IMR-90 (cell line): ENCODE results near the gene GDPD1. TPM values are rescaled to one million over a fixed set of nuclear protein-coding genes. Genes with fewer than 3 reads are reported as not detected.

ENCODE experiments used
- ATAC-seq: fragments of 200-7000 bp; cut with Tn5 transposase; 2 replicates; pipeline ENCODE4 v1.9.1; 2020; ENCODE audit warnings: low read depth, mild to moderate bottlenecking, moderate library complexity
- BruUV-seq: library from RNA; stranded (reverse); fragments of 400-500 nt; replicated peaks from 2 replicates; lab custom pipeline; 2021; lab: Mats Ljungman, UMichigan
- CTCF ChIA-PET: fragments of 300-600 bp; formaldehyde crosslinking; extraction: SDS; loops from one replicate; lab custom pipeline; 2021; ENCODE audit warnings: antibody characterized with exemption; lab: Yijun Ruan, JAX
- POLR2A ChIA-PET: fragments of 300-600 bp; sonication (Branson Sonifier 250); formaldehyde crosslinking; loops from one replicate; lab custom pipeline; 2022; ENCODE audit warnings: antibody characterized with exemption; ENCODE audit not compliant: unreplicated experiment; lab: Charles Lee
- DNase-seq: peaks from one replicate; pipeline ENCODE4 v3.0.0; 2013
- H2AFZ ChIP-seq: replicated peaks from 2 replicates; pipeline ENCODE3; 2013; ENCODE audit warnings: low read length, mild to moderate bottlenecking; ENCODE audit not compliant: poor library complexity
- H2AK5ac ChIP-seq: 2 replicates; pipeline ENCODE4 v1.6.1; 2013; ENCODE audit warnings: low read depth, low read length, inconsistent platforms
- H2AK9ac ChIP-seq: replicated peaks from 2 replicates; pipeline ENCODE3; 2013; ENCODE audit warnings: mild to moderate bottlenecking, low read depth, low read length, moderate library complexity; ENCODE audit not compliant: poor library complexity
- H2BK120ac ChIP-seq: 2 replicates; pipeline ENCODE4 v1.6.1; 2013; ENCODE audit warnings: low read depth, low read length, inconsistent platforms
- H2BK15ac ChIP-seq: 3 replicates; pipeline ENCODE4 v1.6.1; 2013; ENCODE audit warnings: low read depth, low read length, inconsistent platforms
- H2BK20ac ChIP-seq: 2 replicates; pipeline ENCODE4 v1.6.1; 2013; ENCODE audit warnings: low read depth, mild to moderate bottlenecking, inconsistent platforms, low read length, moderate library complexity
- H2BK5ac ChIP-seq: 2 replicates; pipeline ENCODE4 v1.6.1; 2013; ENCODE audit warnings: mild to moderate bottlenecking, low read depth, low read length, inconsistent platforms; ENCODE audit not compliant: poor library complexity, severe bottlenecking
- H3K14ac ChIP-seq: replicated peaks from 2 replicates; pipeline ENCODE4 v1.6.1; 2013; ENCODE audit warnings: low read depth, low read length, inconsistent platforms
- H3K18ac ChIP-seq: 2 replicates; pipeline ENCODE4 v1.6.1; 2013; ENCODE audit warnings: low read depth, low read length, control low read depth
- H3K23ac ChIP-seq: 2 replicates; pipeline ENCODE4 v1.6.1; 2013; ENCODE audit warnings: low read depth, low read length, inconsistent platforms
- H3K27ac ChIP-seq: 2 replicates; pipeline ENCODE4 v1.5.1; 2013; ENCODE audit warnings: mild to moderate bottlenecking, control low read depth, low read length; ENCODE audit not compliant: insufficient read depth
- H3K27me3 ChIP-seq: 2 replicates; pipeline ENCODE4 v1.6.1; 2013; ENCODE audit warnings: low read length; ENCODE audit not compliant: control insufficient read depth, insufficient read depth
- H3K36me3 ChIP-seq: 2 replicates; pipeline ENCODE4 v1.6.1; 2013; ENCODE audit warnings: low read length, mixed read lengths; ENCODE audit not compliant: control insufficient read depth, insufficient read depth
- H3K4ac ChIP-seq: 2 replicates; pipeline ENCODE4 v1.6.1; 2013; ENCODE audit warnings: low read depth, low read length, inconsistent platforms
- H3K4me1 ChIP-seq: 2 replicates; pipeline ENCODE4 v1.6.1; 2013; ENCODE audit warnings: low read length, mixed read lengths; ENCODE audit not compliant: control insufficient read depth, insufficient read depth
- H3K4me2 ChIP-seq: 2 replicates; pipeline ENCODE4 v1.6.1; 2013; ENCODE audit warnings: low read depth, mild to moderate bottlenecking, control low read depth, low read length, moderate library complexity
- H3K4me3 ChIP-seq: 2 replicates; pipeline ENCODE4 v1.5.1; 2013; ENCODE audit warnings: low read depth, mild to moderate bottlenecking, control low read depth, low read length, moderate library complexity; ENCODE audit not compliant: insufficient read depth
- H3K56ac ChIP-seq: 2 replicates; pipeline ENCODE4 v1.6.1; 2013; ENCODE audit warnings: low read length, inconsistent platforms; ENCODE audit not compliant: insufficient read depth; ENCODE audit errors: extremely low read depth
- H3K79me1 ChIP-seq, 2 experiments: 2 replicates each; pipeline ENCODE4 v1.6.1; 2013; ENCODE audit warnings: low read length in 2 of 2, inconsistent platforms in 1 of 2, low read depth in 1 of 2
- H3K9ac ChIP-seq: 2 replicates; pipeline ENCODE4 v1.6.1; 2013; ENCODE audit warnings: low read depth, low read length, control low read depth
- H3K9me1 ChIP-seq: 2 replicates; pipeline ENCODE4 v1.6.1; 2013; ENCODE audit warnings: low read length, inconsistent platforms; ENCODE audit not compliant: insufficient read depth
- H3K9me3 ChIP-seq: 2 replicates; pipeline ENCODE4 v1.6.1; 2013; ENCODE audit warnings: low read length; ENCODE audit not compliant: control insufficient read depth, insufficient read depth
- H4K20me1 ChIP-seq: 2 replicates; pipeline ENCODE4 v1.6.1; 2013; ENCODE audit warnings: low read length, inconsistent platforms; ENCODE audit not compliant: insufficient read depth
- H4K5ac ChIP-seq: 2 replicates; pipeline ENCODE4 v1.6.1; 2013; ENCODE audit warnings: mild to moderate bottlenecking, low read depth, low read length, control low read depth
- H4K8ac ChIP-seq, 2 experiments: 2 replicates each; pipeline ENCODE4 v1.6.1; 2013; ENCODE audit warnings: low read depth in 2 of 2, low read length in 2 of 2, control low read depth in 1 of 2, inconsistent platforms in 1 of 2
- H4K91ac ChIP-seq: 2 replicates; pipeline ENCODE4 v1.6.1; 2013; ENCODE audit warnings: low read depth, low read length, inconsistent platforms; ENCODE audit not compliant: insufficient read depth
- BHLHE40 ChIP-seq: fragments of 150-350 bp; IDR thresholded peaks from 2 replicates; pipeline ENCODE4 v1.6.1; 2016; ENCODE audit warnings: mild to moderate bottlenecking, low read depth, low read length
- CEBPB ChIP-seq: IDR thresholded peaks from 2 replicates; pipeline ENCODE4 v1.6.1; 2012; ENCODE audit warnings: low read depth, low read length, improper control_type of control experiment
- CHD1 ChIP-seq: IDR thresholded peaks from 2 replicates; pipeline ENCODE4 v1.6.1; 2012; ENCODE audit warnings: low read depth, low read length, improper control_type of control experiment
- FOS ChIP-seq: fragments of 150-350 bp; IDR thresholded peaks from 2 replicates; pipeline ENCODE4 v1.6.1; 2016; ENCODE audit warnings: low read depth, low read length
- MAFK ChIP-seq: IDR thresholded peaks from 2 replicates; pipeline ENCODE4 v1.6.1; 2012; ENCODE audit warnings: low read depth, low read length, improper control_type of control experiment
- MAZ ChIP-seq: IDR thresholded peaks from 2 replicates; pipeline ENCODE4 v1.6.1; 2012; ENCODE audit warnings: low read depth, mild to moderate bottlenecking, low read length, improper control_type of control experiment, moderate library complexity, borderline replicate concordance
- MXI1 ChIP-seq: IDR thresholded peaks from 2 replicates; pipeline ENCODE4 v1.6.1; 2012; ENCODE audit warnings: low read depth, mild to moderate bottlenecking, low read length, moderate library complexity, borderline replicate concordance
- NFE2L2 ChIP-seq: fragments of 150-350 bp; IDR thresholded peaks from 2 replicates; pipeline ENCODE4 v1.6.1; 2016; ENCODE audit warnings: low read depth, mild to moderate bottlenecking, low read length
- POLR2A ChIP-seq: IDR thresholded peaks from 2 replicates; pipeline ENCODE4 v1.6.1; 2012; ENCODE audit warnings: mild to moderate bottlenecking, low read depth, low read length
- RAD21 ChIP-seq: IDR thresholded peaks from 2 replicates; pipeline ENCODE4 v1.6.1; 2012; ENCODE audit warnings: low read length, improper control_type of control experiment
- RCOR1 ChIP-seq: IDR thresholded peaks from 2 replicates; pipeline ENCODE4 v1.6.1; 2012; ENCODE audit warnings: mild to moderate bottlenecking, low read length, improper control_type of control experiment; ENCODE audit not compliant: insufficient replicate concordance
- RFX5 ChIP-seq: IDR thresholded peaks from 2 replicates; pipeline ENCODE4 v1.8.0; 2012; ENCODE audit warnings: low read depth, mild to moderate bottlenecking, low read length, moderate library complexity
- SMC3 ChIP-seq: fragments of 150-350 bp; IDR thresholded peaks from 2 replicates; pipeline ENCODE4 v1.6.1; 2016; ENCODE audit warnings: low read depth, mild to moderate bottlenecking, antibody characterized with exemption, low read length, moderate library complexity
- USF2 ChIP-seq: fragments of 150-350 bp; IDR thresholded peaks from 2 replicates; pipeline ENCODE4 v1.6.1; 2017; ENCODE audit warnings: mild to moderate bottlenecking, antibody characterized with exemption, low read length, low read depth
- WGBS, 2 experiments: methylation state at CpG; one replicate each; pipeline versions ENCODE4 v1.1.5 to v1.1.7; 2013; ENCODE audit warnings: missing lambda C conversion rate in 2 of 2; ENCODE audit not compliant: insufficient read length in 1 of 2; ENCODE audit errors: extremely low coverage in 2 of 2; 5-methylcytosine and 5-hydroxymethylcytosine counted together
- dilution Hi-C: fragments of 300-500 bp; cut with HindIII; formaldehyde crosslinking; loops from one replicate; pipeline ENCODE4 v1.14.3; 2018; ENCODE audit warnings: low sequenced_read_pairs; ENCODE audit not compliant: unreplicated experiment
- in situ Hi-C: fragments of 300-500 bp; cut with MboI; formaldehyde crosslinking; loops from 3 replicates; pipeline ENCODE4 v1.14.3; 2019; ENCODE audit warnings: low sequenced_read_pairs, inconsistent platforms, mixed read lengths
- intact Hi-C: fragments of 100-400 bp; cut with micrococcal nuclease; formaldehyde crosslinking; loops from 2 replicates; pipeline ENCODE4 v1.10.0; 2022
- polyA plus RNA-seq, 3 experiments: library from polyadenylated mRNA; depleted of rRNA; stranded (reverse); fragments of >200 nt; gene quantifications; 2 replicates each; pipeline ENCODE4 v1.2.3, GENCODE V29; 2012; ENCODE audit warnings: low replicate concordance in 1 of 3
- total RNA-seq: library from RNA; depleted of rRNA; stranded (reverse); fragments of >200 nt; gene quantifications from 2 replicates; pipeline ENCODE4 v1.2.3, GENCODE V29; 2012
- TF ChIP-seq, protein P1 (sequence below): conservative IDR thresholded peaks from 2 replicates; pipeline ENCODE4 v1.5.1; 2012; ENCODE audit warnings: mild to moderate bottlenecking, low read depth, low read length, improper control_type of control experiment
- TF ChIP-seq, protein P2 (sequence below): fragments of 150-350 bp; IDR thresholded peaks from 2 replicates; pipeline ENCODE4 v1.6.1; 2016; ENCODE audit warnings: low read depth, mild to moderate bottlenecking, low read length, moderate library complexity, borderline replicate concordance

GDPD1 gene
- total and polyA plus RNA-seq, 2 of the 4 experiments (the other 2 are of a cell fraction), result 0.72 to 0.84 TPM

DNA sequence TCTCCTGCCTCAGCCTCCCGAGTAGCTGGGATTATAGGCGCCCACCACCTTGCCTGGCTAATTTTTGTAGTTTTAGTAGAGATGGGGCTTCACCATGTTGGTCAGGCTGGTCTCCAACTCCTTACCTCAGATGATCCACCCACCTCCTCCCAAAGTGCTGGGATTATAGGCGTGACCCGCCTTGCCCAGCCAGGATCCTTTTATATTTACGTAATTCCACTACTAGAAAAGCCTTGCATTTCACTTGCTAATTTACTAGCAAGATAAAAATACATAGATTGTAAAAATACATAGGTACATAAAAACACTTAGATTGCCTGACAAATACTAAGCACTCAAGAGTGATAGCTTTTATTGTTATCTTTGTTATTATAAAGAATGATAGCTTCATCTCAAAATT is 47.5 kb downstream of the GDPD1 start:
- no TSS peak for BruUV-seq
- TF ChIP-seq, protein P1, sequence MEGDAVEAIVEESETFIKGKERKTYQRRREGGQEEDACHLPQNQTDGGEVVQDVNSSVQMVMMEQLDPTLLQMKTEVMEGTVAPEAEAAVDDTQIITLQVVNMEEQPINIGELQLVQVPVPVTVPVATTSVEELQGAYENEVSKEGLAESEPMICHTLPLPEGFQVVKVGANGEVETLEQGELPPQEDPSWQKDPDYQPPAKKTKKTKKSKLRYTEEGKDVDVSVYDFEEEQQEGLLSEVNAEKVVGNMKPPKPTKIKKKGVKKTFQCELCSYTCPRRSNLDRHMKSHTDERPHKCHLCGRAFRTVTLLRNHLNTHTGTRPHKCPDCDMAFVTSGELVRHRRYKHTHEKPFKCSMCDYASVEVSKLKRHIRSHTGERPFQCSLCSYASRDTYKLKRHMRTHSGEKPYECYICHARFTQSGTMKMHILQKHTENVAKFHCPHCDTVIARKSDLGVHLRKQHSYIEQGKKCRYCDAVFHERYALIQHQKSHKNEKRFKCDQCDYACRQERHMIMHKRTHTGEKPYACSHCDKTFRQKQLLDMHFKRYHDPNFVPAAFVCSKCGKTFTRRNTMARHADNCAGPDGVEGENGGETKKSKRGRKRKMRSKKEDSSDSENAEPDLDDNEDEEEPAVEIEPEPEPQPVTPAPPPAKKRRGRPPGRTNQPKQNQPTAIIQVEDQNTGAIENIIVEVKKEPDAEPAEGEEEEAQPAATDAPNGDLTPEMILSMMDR, result no peak
- TF ChIP-seq CHD1, result no peak
- TF ChIP-seq RFX5, result no peak
- TF ChIP-seq RAD21, result no peak
- TF ChIP-seq NFE2L2, result no peak
- no peak for TF ChIP-seq BHLHE40
- TF ChIP-seq POLR2A, result no peak
- TF ChIP-seq, protein P2, sequence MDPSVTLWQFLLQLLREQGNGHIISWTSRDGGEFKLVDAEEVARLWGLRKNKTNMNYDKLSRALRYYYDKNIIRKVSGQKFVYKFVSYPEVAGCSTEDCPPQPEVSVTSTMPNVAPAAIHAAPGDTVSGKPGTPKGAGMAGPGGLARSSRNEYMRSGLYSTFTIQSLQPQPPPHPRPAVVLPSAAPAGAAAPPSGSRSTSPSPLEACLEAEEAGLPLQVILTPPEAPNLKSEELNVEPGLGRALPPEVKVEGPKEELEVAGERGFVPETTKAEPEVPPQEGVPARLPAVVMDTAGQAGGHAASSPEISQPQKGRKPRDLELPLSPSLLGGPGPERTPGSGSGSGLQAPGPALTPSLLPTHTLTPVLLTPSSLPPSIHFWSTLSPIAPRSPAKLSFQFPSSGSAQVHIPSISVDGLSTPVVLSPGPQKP, result no peak
- TF ChIP-seq CEBPB, result no peak
- TF ChIP-seq MAZ, result no peak
- TF ChIP-seq MXI1, result no peak
- no peak for TF ChIP-seq MAFK
- TF ChIP-seq FOS, result no peak
- no peak for TF ChIP-seq RCOR1
- TF ChIP-seq SMC3, result no peak
- no peak for TF ChIP-seq USF2
- DNase-seq, result no peak
- Histone ChIP-seq H2AK5ac (no peak overlapping the region), H3K79me1 (no peaks in the 10 kb centered on the region), H3K9me1 (no peaks in the 10 kb centered on the region), H3K4me2 (no peak overlapping the region), H3K4ac (no peak overlapping the region), H2BK120ac (no peak overlapping the region), H4K8ac (no peak overlapping the region), H3K4me3 (no peak overlapping the region), H3K9ac (no peak overlapping the region), H2BK15ac (no peak overlapping the region), H3K56ac (no peak overlapping the region), H2BK20ac (no peak overlapping the region), H2BK5ac (no peak overlapping the region), H2AFZ (no peak overlapping the region), H3K27ac (no peak overlapping the region), H3K9me3 (no peaks in the 10 kb centered on the region), H3K18ac (no peak overlapping the region), H4K91ac (no peak overlapping the region), H4K5ac (no peak overlapping the region), H3K36me3 (no peaks in the 10 kb centered on the region), H4K20me1 (no peaks in the 10 kb centered on the region), H3K4me1 (no peaks in the 10 kb centered on the region), H3K27me3 (no peaks in the 10 kb centered on the region), H2AK9ac (no peak overlapping the region), H3K14ac (no peak overlapping the region), H3K23ac (no peak overlapping the region)
- ChIA-PET CTCF (no interaction called here), POLR2A (no interaction called here)
- no CpG with 5 or more reads among the region's 5 CpGs for WGBS, 2 experiments
- intact Hi-C loops (no loop called here), dilution Hi-C loops (no loop called here), in situ Hi-C loops (no loop called here)
- ATAC-seq, result no peak
